ENCODE measurements around the gene RHBDD3.

Gene RHBDD3

DNA sequence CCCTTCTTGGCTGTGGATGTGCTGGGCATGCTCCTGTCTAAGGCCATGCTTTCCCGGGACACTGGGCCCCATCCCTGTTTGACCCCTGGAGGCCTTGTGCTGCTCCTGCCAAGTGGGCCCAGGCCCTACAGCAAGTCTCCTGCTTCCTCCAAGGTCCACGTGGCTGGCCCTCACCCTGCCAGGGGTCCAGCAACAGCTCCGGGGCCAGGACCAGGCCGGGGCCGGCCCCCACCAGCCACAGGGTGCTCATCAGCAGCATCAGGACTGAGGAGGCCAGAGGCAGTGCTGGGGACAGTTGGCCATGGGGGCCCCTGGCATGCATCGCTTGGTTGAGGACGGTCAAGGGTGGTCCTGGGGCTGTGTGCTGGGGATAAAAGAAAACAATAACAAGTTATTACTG, 2.5 kb downstream of the RHBDD3 start:
- TF ChIP-seq, protein P1, sequence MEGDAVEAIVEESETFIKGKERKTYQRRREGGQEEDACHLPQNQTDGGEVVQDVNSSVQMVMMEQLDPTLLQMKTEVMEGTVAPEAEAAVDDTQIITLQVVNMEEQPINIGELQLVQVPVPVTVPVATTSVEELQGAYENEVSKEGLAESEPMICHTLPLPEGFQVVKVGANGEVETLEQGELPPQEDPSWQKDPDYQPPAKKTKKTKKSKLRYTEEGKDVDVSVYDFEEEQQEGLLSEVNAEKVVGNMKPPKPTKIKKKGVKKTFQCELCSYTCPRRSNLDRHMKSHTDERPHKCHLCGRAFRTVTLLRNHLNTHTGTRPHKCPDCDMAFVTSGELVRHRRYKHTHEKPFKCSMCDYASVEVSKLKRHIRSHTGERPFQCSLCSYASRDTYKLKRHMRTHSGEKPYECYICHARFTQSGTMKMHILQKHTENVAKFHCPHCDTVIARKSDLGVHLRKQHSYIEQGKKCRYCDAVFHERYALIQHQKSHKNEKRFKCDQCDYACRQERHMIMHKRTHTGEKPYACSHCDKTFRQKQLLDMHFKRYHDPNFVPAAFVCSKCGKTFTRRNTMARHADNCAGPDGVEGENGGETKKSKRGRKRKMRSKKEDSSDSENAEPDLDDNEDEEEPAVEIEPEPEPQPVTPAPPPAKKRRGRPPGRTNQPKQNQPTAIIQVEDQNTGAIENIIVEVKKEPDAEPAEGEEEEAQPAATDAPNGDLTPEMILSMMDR (IDR thresholded peaks at IDR 0.05; ENCODE audit: borderline replicate concordance, control extremely low read depth, extremely low read depth, insufficient read depth, missing control alignments), result no peak
- DNase-seq (ENCODE audit: low spot score), result no peak
- in situ Hi-C loops (cut with MboI; ENCODE audit: low sequenced_read_pairs, unreplicated experiment), result no loop called here

DNA sequence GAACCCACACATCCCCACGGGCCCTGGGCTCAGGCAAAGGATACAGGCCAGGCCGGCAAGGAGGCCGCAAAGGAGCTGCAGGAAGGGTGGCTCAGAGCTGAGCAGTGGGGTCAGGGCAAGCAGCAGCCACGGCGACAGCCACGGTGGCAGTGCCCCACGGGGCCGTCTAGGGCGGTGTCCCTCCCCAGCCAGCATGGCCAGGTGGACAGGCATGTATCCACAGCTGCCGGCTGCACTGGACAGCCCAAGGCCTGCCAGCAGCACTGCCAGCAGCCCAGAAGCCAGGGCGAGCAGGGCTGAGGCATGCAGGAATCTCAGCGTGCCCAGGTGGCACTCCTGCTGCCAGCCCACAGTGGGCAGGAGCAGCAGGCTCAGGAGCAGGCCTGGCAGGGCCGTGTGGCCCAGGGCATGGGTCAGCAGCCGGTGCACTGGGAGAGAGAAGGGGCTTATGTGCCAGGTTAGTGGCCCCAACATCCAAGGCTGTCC, 3.9 kb downstream of the RHBDD3 start:
- in situ Hi-C loops (cut with MboI; ENCODE audit: low sequenced_read_pairs, unreplicated experiment), result no loop called here
- no peak for DNase-seq (ENCODE audit: low spot score)
- TF ChIP-seq, protein P1 (IDR thresholded peaks at IDR 0.05; ENCODE audit: borderline replicate concordance, control extremely low read depth, extremely low read depth, insufficient read depth, missing control alignments), result no peak

DNA sequence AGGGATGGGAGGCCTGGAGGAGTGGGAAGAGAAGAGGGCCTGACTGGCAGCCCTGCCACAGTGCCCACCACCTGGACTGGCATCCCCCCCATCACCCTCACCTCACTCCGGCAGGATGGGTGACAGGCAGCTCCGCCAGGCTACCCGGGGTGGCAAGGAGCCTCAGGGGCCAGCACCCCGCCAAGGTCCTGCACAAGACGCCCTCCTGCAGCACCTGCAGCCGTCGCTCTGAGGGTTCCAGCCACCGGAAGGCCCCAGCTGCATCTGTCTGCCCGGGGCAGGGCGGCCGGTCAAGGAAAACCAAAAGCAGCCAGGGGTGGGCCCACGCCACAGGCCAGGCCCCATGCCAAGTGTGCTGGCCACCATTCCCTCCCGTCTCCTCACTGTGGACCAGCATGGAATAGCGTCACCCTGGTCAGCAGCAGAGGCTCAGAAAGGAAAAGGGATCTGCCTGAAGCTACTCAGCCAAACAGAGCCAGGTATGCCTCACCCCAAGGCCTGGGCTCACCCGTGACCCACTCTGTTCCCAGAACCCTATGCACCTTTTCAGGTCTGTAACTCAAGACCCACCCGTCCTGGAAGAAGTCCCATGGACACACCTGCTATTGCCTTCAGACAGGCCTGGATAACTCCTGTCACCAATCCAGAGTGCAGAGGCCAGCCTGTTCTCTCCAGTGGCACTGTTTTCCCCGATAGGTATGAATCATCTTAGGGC, 7.0 kb downstream of the RHBDD3 start:
- in situ Hi-C loops (cut with MboI; ENCODE audit: low sequenced_read_pairs, unreplicated experiment), result no loop called here
- TF ChIP-seq, protein P1 (IDR thresholded peaks at IDR 0.05; ENCODE audit: borderline replicate concordance, control extremely low read depth, extremely low read depth, insufficient read depth, missing control alignments), result no peak
- DNase-seq (ENCODE audit: low spot score), result peak; percentile 30

DNA sequence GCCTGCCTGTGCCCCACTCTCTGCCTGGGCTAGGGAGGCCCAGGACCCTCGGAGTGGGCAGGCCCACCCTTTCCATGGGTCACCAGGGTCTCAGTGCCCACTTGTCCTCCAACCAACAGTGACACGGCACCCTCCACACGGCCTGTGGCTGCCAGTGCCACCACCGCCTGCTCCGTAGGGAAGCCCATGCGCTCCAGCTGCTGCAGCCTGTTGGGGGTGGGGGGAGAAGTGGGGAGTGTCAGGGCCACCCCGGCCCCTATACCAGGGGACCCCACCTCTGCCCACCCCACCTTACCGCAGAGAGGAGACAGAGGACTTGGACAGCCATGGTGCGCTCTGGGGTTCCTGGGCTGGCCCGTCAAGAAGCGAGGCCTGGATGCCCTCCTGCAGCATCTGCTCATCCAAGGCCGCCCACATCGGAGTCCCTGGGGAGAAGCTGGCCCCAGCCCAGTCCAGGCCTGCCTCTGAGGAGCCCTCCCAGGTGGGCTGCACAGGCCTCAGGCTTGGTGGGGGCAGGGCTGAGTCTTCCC, 7.7 kb downstream of the RHBDD3 start:
- in situ Hi-C loops (cut with MboI; ENCODE audit: low sequenced_read_pairs, unreplicated experiment), result no loop called here
- DNase-seq (ENCODE audit: low spot score), result no peak
- TF ChIP-seq, protein P1 (IDR thresholded peaks at IDR 0.05; ENCODE audit: borderline replicate concordance, control extremely low read depth, extremely low read depth, insufficient read depth, missing control alignments), result no peak

DNA sequence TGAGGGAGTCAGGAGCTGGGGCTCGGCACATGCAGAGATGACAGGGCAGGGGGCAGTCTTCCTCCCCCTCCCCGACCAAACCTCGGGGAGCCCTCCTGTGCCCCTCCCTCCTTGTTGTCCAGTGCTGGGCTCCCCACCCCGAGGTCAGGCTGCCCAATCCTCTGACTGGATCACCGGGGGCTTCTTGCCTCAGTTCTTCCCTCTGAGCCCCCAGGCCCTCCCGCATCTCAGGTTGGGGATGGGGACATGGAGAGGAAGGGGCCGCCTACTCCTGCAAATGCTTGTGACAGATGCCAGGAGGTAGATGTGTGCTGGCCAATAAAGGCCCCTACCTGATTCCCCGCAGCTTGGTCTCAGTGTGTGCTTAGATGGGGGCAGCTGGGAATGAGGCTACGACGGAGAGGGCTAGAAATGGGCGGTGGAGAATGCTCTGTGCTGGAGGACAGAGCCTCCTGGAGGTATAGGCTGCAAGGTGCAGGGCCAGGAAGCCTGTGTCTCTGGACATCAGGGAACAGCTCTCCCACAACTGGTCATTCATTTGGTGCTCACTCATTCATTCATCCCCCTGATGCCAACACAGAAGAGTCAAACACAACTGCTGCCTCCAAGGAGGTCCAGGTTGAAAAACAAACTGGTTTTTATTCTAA, 8.4 kb downstream of the RHBDD3 start:
- TF ChIP-seq, protein P1 (IDR thresholded peaks at IDR 0.05; ENCODE audit: borderline replicate concordance, control extremely low read depth, extremely low read depth, insufficient read depth, missing control alignments), result no peak
- in situ Hi-C loops (cut with MboI; ENCODE audit: low sequenced_read_pairs, unreplicated experiment), result no loop called here
- peak; percentile 37 for DNase-seq (ENCODE audit: low spot score)

DNA sequence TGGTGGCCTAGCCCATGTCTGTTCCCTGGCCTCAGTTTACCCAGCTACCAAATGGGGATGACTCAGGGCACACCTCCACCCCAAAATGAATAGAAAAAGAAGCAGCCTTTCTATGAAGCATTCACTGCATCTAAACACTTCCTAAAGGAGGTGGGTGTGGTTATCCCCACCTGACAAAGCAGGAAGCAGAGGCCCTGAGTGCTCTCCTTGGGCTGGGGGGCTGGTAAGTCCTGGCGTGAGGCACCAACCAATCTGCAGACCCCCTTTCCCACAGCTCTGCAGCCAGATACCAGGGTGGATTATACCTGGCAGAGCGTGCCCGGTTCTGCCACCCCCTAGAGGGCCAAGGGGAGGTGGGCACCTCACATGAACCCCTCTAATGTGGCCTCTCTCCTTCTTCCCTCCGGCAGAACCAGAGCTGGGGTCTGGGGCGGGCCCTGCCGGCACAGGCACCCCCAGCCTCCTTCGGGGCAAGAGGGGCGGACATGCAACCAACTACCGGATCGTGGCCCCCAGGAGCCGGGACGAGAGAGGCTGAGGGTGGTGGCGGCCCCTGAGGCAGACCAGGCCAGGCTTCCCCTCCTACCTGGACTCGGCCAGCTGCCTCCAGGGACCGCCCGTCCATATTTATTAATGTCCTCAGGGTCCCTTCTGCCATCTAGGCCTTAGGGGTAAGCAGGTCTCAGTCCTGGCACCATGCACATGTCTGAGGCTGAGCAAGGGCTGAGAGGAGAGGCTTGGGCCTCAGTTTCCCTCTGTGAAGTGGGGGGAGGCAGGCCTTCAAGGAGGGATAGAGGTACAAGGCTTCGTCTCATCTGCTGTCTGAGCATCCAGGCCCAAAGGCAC, 9.2 kb downstream of the RHBDD3 start:
- no peak for DNase-seq (ENCODE audit: low spot score)
- in situ Hi-C loops (cut with MboI; ENCODE audit: low sequenced_read_pairs, unreplicated experiment), result no loop called here
- TF ChIP-seq, protein P1 (IDR thresholded peaks at IDR 0.05; ENCODE audit: borderline replicate concordance, control extremely low read depth, extremely low read depth, insufficient read depth, missing control alignments), result no peak

All from GM13976 (cell line).